ENCODE results near the gene GIMAP2. TPM values are rescaled to one million over a fixed set of nuclear protein-coding genes. Genes with fewer than 3 reads are reported as not detected.
A peak's percentile ranks its signal among the peaks of the same experiment; 100 is the strongest.

Gene GIMAP2
- total RNA-seq, 1 donor from 2014 or later: 1.9 TPM

DNA sequence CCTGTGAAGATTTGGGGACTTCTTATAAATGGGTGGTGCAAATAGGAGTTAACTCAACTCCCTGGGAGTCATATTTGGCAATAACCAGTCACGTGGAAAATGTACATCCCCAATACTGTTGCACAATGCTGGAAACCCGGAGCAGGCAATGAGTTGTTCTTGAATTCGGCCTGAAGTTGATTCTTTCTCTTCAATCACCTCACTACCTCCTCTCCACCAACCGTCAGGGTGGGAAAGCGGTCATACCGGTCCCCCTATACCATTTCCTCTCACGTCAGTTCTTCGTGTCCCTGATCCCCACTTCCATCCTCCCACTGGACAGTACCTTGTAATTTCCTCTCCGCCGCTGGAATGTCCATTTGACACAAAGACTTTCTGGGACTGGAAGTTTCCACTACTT is 54.5 kb downstream of the GIMAP2 start:
- Mint-ChIP-seq H3K27me3 (ENCODE audit: unreplicated experiment) (peaks cover 9% of the 10 kb centered on the region), H3K4me3 (ENCODE audit: unreplicated experiment) (peak overlapping the region; percentile 94), H3K9me3 (ENCODE audit: unreplicated experiment) (peaks cover 4% of the 10 kb centered on the region), H3K4me1 (ENCODE audit: unreplicated experiment) (peaks cover 81% of the 10 kb centered on the region), H3K36me3 (ENCODE audit: low read depth, unreplicated experiment) (peaks cover 68% of the 10 kb centered on the region), H3K27ac (ENCODE audit: unreplicated experiment) (peak overlapping the region; percentile 25)
- DNase-seq (ENCODE audit: low spot score): no peak
- TF ChIP-seq, protein P1, sequence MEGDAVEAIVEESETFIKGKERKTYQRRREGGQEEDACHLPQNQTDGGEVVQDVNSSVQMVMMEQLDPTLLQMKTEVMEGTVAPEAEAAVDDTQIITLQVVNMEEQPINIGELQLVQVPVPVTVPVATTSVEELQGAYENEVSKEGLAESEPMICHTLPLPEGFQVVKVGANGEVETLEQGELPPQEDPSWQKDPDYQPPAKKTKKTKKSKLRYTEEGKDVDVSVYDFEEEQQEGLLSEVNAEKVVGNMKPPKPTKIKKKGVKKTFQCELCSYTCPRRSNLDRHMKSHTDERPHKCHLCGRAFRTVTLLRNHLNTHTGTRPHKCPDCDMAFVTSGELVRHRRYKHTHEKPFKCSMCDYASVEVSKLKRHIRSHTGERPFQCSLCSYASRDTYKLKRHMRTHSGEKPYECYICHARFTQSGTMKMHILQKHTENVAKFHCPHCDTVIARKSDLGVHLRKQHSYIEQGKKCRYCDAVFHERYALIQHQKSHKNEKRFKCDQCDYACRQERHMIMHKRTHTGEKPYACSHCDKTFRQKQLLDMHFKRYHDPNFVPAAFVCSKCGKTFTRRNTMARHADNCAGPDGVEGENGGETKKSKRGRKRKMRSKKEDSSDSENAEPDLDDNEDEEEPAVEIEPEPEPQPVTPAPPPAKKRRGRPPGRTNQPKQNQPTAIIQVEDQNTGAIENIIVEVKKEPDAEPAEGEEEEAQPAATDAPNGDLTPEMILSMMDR (IDR thresholded peaks at IDR 0.05; ENCODE audit: unreplicated experiment): no peak

GRCh38 chr7:150742286-150742968 is 56.9 kb downstream of the GIMAP2 start:
- peaks cover 4% of the 10 kb centered on the region for H3K9me3 Mint-ChIP-seq (ENCODE audit: unreplicated experiment)
- no peak for DNase-seq (ENCODE audit: low spot score)
- H3K27ac Mint-ChIP-seq (ENCODE audit: unreplicated experiment): peak overlapping the region; percentile 59
- peaks cover 16% of the 10 kb centered on the region for H3K27me3 Mint-ChIP-seq (ENCODE audit: unreplicated experiment)
- peaks cover 74% of the 10 kb centered on the region for H3K4me1 Mint-ChIP-seq (ENCODE audit: unreplicated experiment)
- peak overlapping the region; percentile 94 for H3K4me3 Mint-ChIP-seq (ENCODE audit: unreplicated experiment)
- H3K36me3 Mint-ChIP-seq (ENCODE audit: low read depth, unreplicated experiment): peaks cover 83% of the 10 kb centered on the region
- TF ChIP-seq, protein P1 (IDR thresholded peaks at IDR 0.05; ENCODE audit: unreplicated experiment): no peak

Other genes starting within 250 kb of the GIMAP2 start
- gene GIMAP8, start 235.1 kb upstream of the GIMAP2 start, total RNA-seq (ENCODE audit: unreplicated experiment): 143 TPM
- 2.2 TPM for gene GIMAP7, start 170.8 kb upstream of the GIMAP2 start, total RNA-seq (ENCODE audit: unreplicated experiment)
- gene GIMAP4, start 118.3 kb upstream of the GIMAP2 start, total RNA-seq (ENCODE audit: unreplicated experiment): 6.4 TPM
- gene GIMAP6, start 53.3 kb upstream of the GIMAP2 start, total RNA-seq (ENCODE audit: unreplicated experiment): 47.7 TPM
- 3.6 TPM for gene GIMAP1, start 30.9 kb downstream of the GIMAP2 start, total RNA-seq (ENCODE audit: unreplicated experiment)
- gene GIMAP5, start 51.7 kb downstream of the GIMAP2 start, total RNA-seq (ENCODE audit: unreplicated experiment): 220 TPM
- 1.4 TPM for gene TMEM176B, start 114.7 kb downstream of the GIMAP2 start, total RNA-seq (ENCODE audit: unreplicated experiment)
- gene TMEM176A, start 115.1 kb downstream of the GIMAP2 start, total RNA-seq (ENCODE audit: unreplicated experiment): 1.3 TPM
- gene AOC1, start 166.8 kb downstream of the GIMAP2 start, total RNA-seq (ENCODE audit: unreplicated experiment): 0.41 TPM